Tibial artery (tissue), 4 donors: ENCODE data around the gene TSSK2.

Experiments used
- DNase-seq, 2 donors: peaks; one replicate each; pipeline ENCODE4 v3.0.0-alpha.2; 2019
- H3K27ac ChIP-seq, 2 donors: fragments of 200-600 bp; sonication (generic) in 1 of 2; 1 replicate in 1 of 2; 2 replicates in 1 of 2; pipeline ENCODE4 v1.5.1; 2018 to 2019; ENCODE audit warnings: mild to moderate bottlenecking in 1 of 2
- H3K27me3 ChIP-seq, 2 donors: fragments of 200-600 bp; sonication (generic) in 1 of 2; one replicate each; pipeline versions ENCODE4 v1.5.1 to v1.6.0; 2016 to 2019
- H3K36me3 ChIP-seq, 3 donors: fragments of 200-600 bp; sonication (generic) in 2 of 3; one replicate each; pipeline ENCODE4 v1.5.1; 2016 to 2019; ENCODE audit warnings: mild to moderate bottlenecking in 2 of 3
- H3K4me1 ChIP-seq, 4 donors: fragments of 200-600 bp; sonication (generic) in 2 of 4; 1 replicate in 3 of 4; 2 replicates in 1 of 4; pipeline ENCODE4 v1.5.1; 2016 to 2019
- H3K4me3 ChIP-seq, 2 donors: fragments of 200-600 bp; sonication (generic) in 1 of 2; 1 replicate in 1 of 2; 2 replicates in 1 of 2; pipeline ENCODE4 v1.5.1; 2018 to 2019; ENCODE audit warnings: mild to moderate bottlenecking in 2 of 2
- H3K9me3 ChIP-seq, 3 donors: fragments of 200-600 bp; sonication (generic) in 1 of 3; one replicate each; pipeline ENCODE4 v1.5.1; 2016 to 2019
- intact Hi-C: fragments of 100-400 bp; cut with DNase I; formaldehyde crosslinking; loops from one replicate; pipeline ENCODE4 v1.15.0; 2023; ENCODE audit warnings: low total_unique reads
- TF ChIP-seq, protein P1 (sequence below), 2 experiments: fragments of 200-600 bp in 1 of 2; fragments of 450-650 bp in 1 of 2; IDR thresholded peaks; one replicate each; pipeline ENCODE4 v1.5.1; 2017 to 2019; ENCODE audit warnings: antibody characterized with exemption in 2 of 2, mild to moderate bottlenecking in 1 of 2, moderate library complexity in 1 of 2

The TSSK2 gene

GRCh38 chr22:19169947-19170318 lies 38.8 kb downstream of the TSSK2 start:
- H3K4me1 ChIP-seq: peaks cover 6 to 56% (median 49%) of the 10 kb centered on the region in 4 donors
- H3K27me3 ChIP-seq: peaks cover 0 to 43% of the 10 kb centered on the region in 2 donors
- H3K36me3 ChIP-seq: no peaks in the 10 kb centered on the region
- peak overlapping the region in 1 of 2 donors; percentile 31 for H3K4me3 ChIP-seq
- no peak overlapping the region for H3K27ac ChIP-seq
- TF ChIP-seq, protein P1, sequence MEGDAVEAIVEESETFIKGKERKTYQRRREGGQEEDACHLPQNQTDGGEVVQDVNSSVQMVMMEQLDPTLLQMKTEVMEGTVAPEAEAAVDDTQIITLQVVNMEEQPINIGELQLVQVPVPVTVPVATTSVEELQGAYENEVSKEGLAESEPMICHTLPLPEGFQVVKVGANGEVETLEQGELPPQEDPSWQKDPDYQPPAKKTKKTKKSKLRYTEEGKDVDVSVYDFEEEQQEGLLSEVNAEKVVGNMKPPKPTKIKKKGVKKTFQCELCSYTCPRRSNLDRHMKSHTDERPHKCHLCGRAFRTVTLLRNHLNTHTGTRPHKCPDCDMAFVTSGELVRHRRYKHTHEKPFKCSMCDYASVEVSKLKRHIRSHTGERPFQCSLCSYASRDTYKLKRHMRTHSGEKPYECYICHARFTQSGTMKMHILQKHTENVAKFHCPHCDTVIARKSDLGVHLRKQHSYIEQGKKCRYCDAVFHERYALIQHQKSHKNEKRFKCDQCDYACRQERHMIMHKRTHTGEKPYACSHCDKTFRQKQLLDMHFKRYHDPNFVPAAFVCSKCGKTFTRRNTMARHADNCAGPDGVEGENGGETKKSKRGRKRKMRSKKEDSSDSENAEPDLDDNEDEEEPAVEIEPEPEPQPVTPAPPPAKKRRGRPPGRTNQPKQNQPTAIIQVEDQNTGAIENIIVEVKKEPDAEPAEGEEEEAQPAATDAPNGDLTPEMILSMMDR (IDR thresholded peaks at IDR 0.05): no peak
- DNase-seq: no peak
- H3K9me3 ChIP-seq: no peaks in the 10 kb centered on the region
- intact Hi-C loops: no loop called here

DNA sequence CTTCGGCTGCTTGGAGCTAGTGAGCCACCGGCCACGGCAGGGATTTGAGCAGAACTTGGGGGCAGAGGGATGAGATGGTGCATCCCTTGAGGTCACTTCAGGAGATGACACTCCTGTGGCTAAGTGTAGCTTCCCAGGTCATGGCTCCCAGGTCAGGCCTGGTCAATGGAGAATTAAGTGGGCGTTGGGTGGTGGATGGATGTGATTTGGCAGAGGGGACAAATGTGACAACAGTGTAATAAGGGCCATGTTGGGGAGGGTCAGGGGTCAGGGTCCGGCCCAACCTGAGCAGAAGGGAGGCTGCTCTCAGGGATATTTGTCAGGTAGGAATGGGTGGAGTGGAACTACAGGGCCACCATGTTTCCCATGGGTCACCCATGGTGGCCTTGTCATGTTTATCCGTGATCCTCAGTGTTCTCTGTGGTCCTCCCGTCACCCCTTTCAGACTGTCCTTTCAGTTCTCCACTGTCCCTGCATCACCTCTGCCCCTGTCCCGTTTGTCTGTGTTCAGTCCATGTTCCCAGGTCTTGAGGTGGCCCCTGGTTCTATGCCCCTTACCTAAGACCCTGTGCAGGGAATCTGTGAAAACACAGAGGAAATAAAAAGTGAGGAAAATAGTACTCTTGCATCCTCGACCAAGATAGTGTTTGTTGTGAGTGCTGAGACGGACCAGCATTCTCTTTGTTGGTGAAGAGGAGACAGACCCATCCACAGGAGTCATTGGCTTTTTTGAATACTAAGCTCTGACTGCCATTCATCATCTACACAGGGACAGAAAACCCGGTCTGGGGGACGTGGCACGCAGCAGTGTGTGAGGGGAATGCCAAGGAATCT lies 41.3 kb downstream of the TSSK2 start:
- TF ChIP-seq, protein P1 (IDR thresholded peaks at IDR 0.05): no peak
- peaks cover 0 to 12% (median 0%) of the 10 kb centered on the region in 3 donors for H3K36me3 ChIP-seq
- DNase-seq: no peak
- H3K27me3 ChIP-seq: peaks cover 0 to 25% of the 10 kb centered on the region in 2 donors
- peaks cover 6 to 81% (median 67%) of the 10 kb centered on the region in 4 donors for H3K4me1 ChIP-seq
- H3K27ac ChIP-seq: peak overlapping the region; percentile 79 to 96
- H3K9me3 ChIP-seq: no peaks in the 10 kb centered on the region
- intact Hi-C loops: no loop called here
- H3K4me3 ChIP-seq: peak overlapping the region; percentile 67 to 95

GRCh38 chr22:19173047-19174035 lies 42.2 kb downstream of the TSSK2 start:
- TF ChIP-seq, protein P1 (IDR thresholded peaks at IDR 0.05): no peak
- intact Hi-C loops: no loop called here
- Histone ChIP-seq H3K36me3 (peaks cover 0 to 12% (median 0%) of the 10 kb centered on the region in 3 donors), H3K4me1 (peaks cover 6 to 87% (median 72%) of the 10 kb centered on the region in 4 donors), H3K4me3 (no peak overlapping the region), H3K27ac (peak overlapping the region in 1 of 2 donors; percentile 67), H3K27me3 (peaks cover 0 to 16% of the 10 kb centered on the region in 2 donors), H3K9me3 (no peaks in the 10 kb centered on the region)
- DNase-seq: no peak

- intact Hi-C loops: loop anchor here (5.0 kb wide), 1 partner anchor 303 kb away; the partner anchor contains the start of genes CDC45 and UFD1
- Histone ChIP-seq H3K27ac (peak overlapping the region; percentile 15 to 67), H3K36me3 (peaks cover 0 to 12% (median 0%) of the 10 kb centered on the region in 3 donors), H3K4me1 (peaks cover 6 to 85% (median 70%) of the 10 kb centered on the region in 4 donors), H3K4me3 (no peak overlapping the region), H3K27me3 (peaks cover 0 to 6% of the 10 kb centered on the region in 2 donors), H3K9me3 (no peaks in the 10 kb centered on the region)
- TF ChIP-seq, protein P1 (IDR thresholded peaks at IDR 0.05): no peak
- DNase-seq: peak in 1 of 2 donors; percentile 90
Measured at GRCh38 chr22:19174106-19175025, 43.3 kb downstream of the TSSK2 start.
